Loucy (cell line): ENCODE data around the gene BCAS3.

ENCODE experiments used
- CTCF ChIP-seq: fragments of 200-600 bp; sonication (generic); conservative IDR thresholded peaks from 2 replicates; pipeline ENCODE4 v1.5.1; 2014; ENCODE audit warnings: mild to moderate bottlenecking, antibody characterized with exemption, low read length
- EZH2phosphoT487 ChIP-seq: fragments of 200-600 bp; IDR thresholded peaks from 2 replicates; pipeline ENCODE4 v1.6.1; 2018; ENCODE audit warnings: antibody characterized with exemption, mild to moderate bottlenecking, moderate library complexity, borderline replicate concordance

- peak; percentile 39 for TF ChIP-seq CTCF
- TF ChIP-seq EZH2phosphoT487 = no peak
Observed at GRCh38 chr17:61425682-61426481, 748.2 kb downstream of the BCAS3 start.
